Keratinocyte (primary cell): ENCODE measurements around the gene SULT1B1. TPM values are rescaled to one million over a fixed set of nuclear protein-coding genes. Genes with fewer than 3 reads are reported as not detected.

Experiments used
- DNase-seq: peaks from one replicate; pipeline ENCODE4 v3.0.0-alpha.2; 2011; ENCODE audit warnings: low read depth, missing footprints, low spot score
- FAIRE-seq: peaks from 2 replicates; lab custom pipeline; 2011; peaks lifted over from hg19 to GRCh38; lab: Jason Lieb, UNC
- H2AFZ ChIP-seq: 2 replicates; pipeline ENCODE4 v1.6.0; 2012; ENCODE audit warnings: low read length, control low read depth, inconsistent platforms; ENCODE audit not compliant: control insufficient read depth
- H3K27ac ChIP-seq: 2 replicates; pipeline ENCODE4 v1.5.1; 2011; ENCODE audit warnings: low read length; ENCODE audit not compliant: control insufficient read depth, insufficient read depth
- H3K27me3 ChIP-seq: 3 replicates; pipeline ENCODE4 v1.6.0; 2011; ENCODE audit warnings: low read length; ENCODE audit not compliant: control insufficient read depth, insufficient read depth; ENCODE audit errors: extremely low read depth
- H3K36me3 ChIP-seq, 2 experiments: 2 replicates in 1 of 2; 3 replicates in 1 of 2; pipeline ENCODE4 v1.5.1; 2011; ENCODE audit warnings: low read length in 2 of 2, mild to moderate bottlenecking in 1 of 2; ENCODE audit not compliant: control insufficient read depth in 2 of 2, insufficient read depth in 2 of 2; ENCODE audit errors: extremely low read depth in 1 of 2
- H3K4me1 ChIP-seq: 3 replicates; pipeline ENCODE4 v1.5.1; 2011; ENCODE audit warnings: low read length; ENCODE audit not compliant: control insufficient read depth, insufficient read depth; ENCODE audit errors: extremely low read depth
- H3K4me2 ChIP-seq: 3 replicates; pipeline ENCODE4 v1.6.0; 2011; ENCODE audit warnings: low read depth, low read length; ENCODE audit not compliant: control insufficient read depth, insufficient read depth; ENCODE audit errors: extremely low read depth
- H3K4me3 ChIP-seq, 3 experiments: fragments of 200-600 bp in 1 of 3; sonication (generic) in 1 of 3; 2 replicates in 2 of 3; 3 replicates in 1 of 3; pipeline ENCODE4 v1.5.1; 2011 to 2016; ENCODE audit warnings: low read length in 3 of 3, mild to moderate bottlenecking in 3 of 3, control low read depth in 2 of 3, inconsistent platforms in 1 of 3, low read depth in 1 of 3, mixed read lengths in 1 of 3, mixed run types in 1 of 3, moderate library complexity in 1 of 3; ENCODE audit not compliant: control insufficient read depth in 2 of 3, insufficient read depth in 2 of 3; ENCODE audit errors: extremely low read depth in 1 of 3
- H3K79me2 ChIP-seq: 2 replicates; pipeline ENCODE4 v1.6.0; 2012; ENCODE audit warnings: low read length; ENCODE audit not compliant: control insufficient read depth, insufficient read depth
- H3K9ac ChIP-seq: 3 replicates; pipeline ENCODE4 v1.6.0; 2011; ENCODE audit warnings: low read length; ENCODE audit not compliant: control insufficient read depth, insufficient read depth; ENCODE audit errors: extremely low read depth
- H3K9me1 ChIP-seq: 3 replicates; pipeline ENCODE4 v1.6.0; 2011; ENCODE audit warnings: low read length; ENCODE audit not compliant: control insufficient read depth, insufficient read depth; ENCODE audit errors: extremely low read depth
- H3K9me3 ChIP-seq: 2 replicates; pipeline ENCODE4 v1.5.1; 2012; ENCODE audit warnings: low read depth, low read length; ENCODE audit not compliant: control insufficient read depth
- H4K20me1 ChIP-seq: 3 replicates; pipeline ENCODE4 v1.6.0; 2011; ENCODE audit warnings: low read length; ENCODE audit not compliant: control insufficient read depth, insufficient read depth; ENCODE audit errors: extremely low read depth
- CTCF ChIP-seq, 3 experiments: IDR thresholded peaks in 1 of 3; conservative IDR thresholded peaks in 1 of 3; optimal IDR thresholded peaks in 1 of 3; 2 replicates in 2 of 3; 3 replicates in 1 of 3; pipeline versions ENCODE3 to v1.5.1; 2011; ENCODE audit warnings: low read length in 3 of 3, mild to moderate bottlenecking in 3 of 3, moderate library complexity in 2 of 3, control low read depth in 1 of 3, inconsistent platforms in 1 of 3; ENCODE audit not compliant: insufficient read depth in 2 of 3; ENCODE audit errors: extremely low read depth in 1 of 3
- EZH2 ChIP-seq: IDR thresholded peaks from one replicate; pipeline ENCODE4 v1.6.1; 2012; ENCODE audit warnings: inconsistent platforms, mild to moderate bottlenecking, low read length, moderate library complexity
- dilution Hi-C: fragments of 300-500 bp; cut with MboI; formaldehyde crosslinking; loops from one replicate; pipeline ENCODE4 v1.7.0; 2020; ENCODE audit warnings: low sequenced_read_pairs; ENCODE audit not compliant: extremely low pct_ligation_motif_present
- polyA plus RNA-seq, 5 experiments: library from polyadenylated mRNA; depleted of rRNA in 3 of 5; stranded (reverse) in 3 of 5; stranded (forward) in 1 of 5; unstranded in 1 of 5; fragments of >200 nt; gene quantifications; 1 replicate in 1 of 5; 2 replicates in 3 of 5; 3 replicates in 1 of 5; pipeline versions ENCODE4 v1.2.1 to v1.2.3, GENCODE V29; 2011 to 2012; ENCODE audit warnings: missing spikeins in 2 of 5, low read depth in 1 of 5, low replicate concordance in 1 of 5

The SULT1B1 gene
- polyA plus RNA-seq, 1 donor (not counting 4 experiments of a cell fraction or from before 2014, with no cell fraction given), result 0.39 TPM

DNA sequence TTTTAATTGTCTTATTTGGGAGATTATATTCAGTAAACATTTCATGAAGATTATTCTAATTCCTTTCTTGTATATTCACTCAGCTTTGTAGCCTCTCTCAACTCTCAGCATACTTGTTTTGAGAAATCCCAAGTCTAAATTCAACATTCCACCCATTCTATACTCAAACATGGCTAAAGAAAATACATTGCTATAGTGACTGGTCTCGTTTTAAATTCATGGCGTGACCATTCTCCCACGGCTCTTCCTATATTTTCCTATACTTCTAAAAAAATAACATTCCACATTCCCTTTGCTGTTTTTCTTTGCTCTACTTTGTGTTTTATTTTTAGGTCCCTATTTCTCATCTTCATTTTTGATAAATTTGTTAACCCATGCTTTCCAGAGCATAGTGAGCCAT lies 58.2 kb downstream of the SULT1B1 start:
- TF ChIP-seq EZH2, result no peak
- TF ChIP-seq CTCF (optimal IDR thresholded peaks at IDR 0.05 in 1 of 3, IDR thresholded peaks at IDR 0.05 in 1 of 3, conservative IDR thresholded peaks at IDR 0.05 in 1 of 3; ENCODE audit: extremely low read depth in 1 of 3, insufficient read depth in 2 of 3, low read length in 3 of 3), result no peak
- FAIRE-seq, result no peak

GRCh38 chr4:69701696-69702095 lies 58.7 kb downstream of the SULT1B1 start:
- Histone ChIP-seq H4K20me1 (no peaks in the 10 kb centered on the region), H2AFZ (no peak overlapping the region), H3K4me2 (no peak overlapping the region), H3K79me2 (no peaks in the 10 kb centered on the region), H3K4me1 (peaks cover 6% of the 10 kb centered on the region), H3K9me3 (peaks cover 3% of the 10 kb centered on the region), H3K27ac (no peak overlapping the region), H3K36me3 (no peaks in the 10 kb centered on the region), H3K9ac (no peak overlapping the region), H3K27me3 (no peaks in the 10 kb centered on the region), H3K9me1 (no peaks in the 10 kb centered on the region), H3K4me3 (no peak overlapping the region)
- dilution Hi-C loops, result no loop called here
- FAIRE-seq, result no peak
- no peak for DNase-seq
- no peak for TF ChIP-seq CTCF (optimal IDR thresholded peaks at IDR 0.05 in 1 of 3, IDR thresholded peaks at IDR 0.05 in 1 of 3, conservative IDR thresholded peaks at IDR 0.05 in 1 of 3; ENCODE audit: extremely low read depth in 1 of 3, insufficient read depth in 2 of 3, low read length in 3 of 3)
- no peak for TF ChIP-seq EZH2

More for the DNA sequence above, 58.2 kb downstream of the SULT1B1 start:
- H3K79me2 ChIP-seq, result no peaks in the 10 kb centered on the region
- H4K20me1 ChIP-seq, result no peaks in the 10 kb centered on the region
- no peaks in the 10 kb centered on the region for H3K36me3 ChIP-seq
- H3K4me2 ChIP-seq, result no peak overlapping the region
- peaks cover 3% of the 10 kb centered on the region for H3K9me3 ChIP-seq
- no peak overlapping the region for H3K9ac ChIP-seq
- H3K4me3 ChIP-seq, result no peak overlapping the region
- no peaks in the 10 kb centered on the region for H3K27me3 ChIP-seq
- peaks cover 7% of the 10 kb centered on the region for H3K4me1 ChIP-seq
- dilution Hi-C loops, result no loop called here
- H2AFZ ChIP-seq, result no peak overlapping the region
- H3K27ac ChIP-seq, result no peak overlapping the region
- no peak for DNase-seq
- H3K9me1 ChIP-seq, result no peaks in the 10 kb centered on the region
